HG03457 (cell line): ENCODE measurements around the gene AGXT.

Experiments used
- ATAC-seq: cut with Tn5 transposase; IDR thresholded peaks from one replicate; pipeline ENCODE4 v1.9.1; 2021; ENCODE audit warnings: moderate number of reproducible peaks; ENCODE audit not compliant: unreplicated experiment

The AGXT gene

DNA sequence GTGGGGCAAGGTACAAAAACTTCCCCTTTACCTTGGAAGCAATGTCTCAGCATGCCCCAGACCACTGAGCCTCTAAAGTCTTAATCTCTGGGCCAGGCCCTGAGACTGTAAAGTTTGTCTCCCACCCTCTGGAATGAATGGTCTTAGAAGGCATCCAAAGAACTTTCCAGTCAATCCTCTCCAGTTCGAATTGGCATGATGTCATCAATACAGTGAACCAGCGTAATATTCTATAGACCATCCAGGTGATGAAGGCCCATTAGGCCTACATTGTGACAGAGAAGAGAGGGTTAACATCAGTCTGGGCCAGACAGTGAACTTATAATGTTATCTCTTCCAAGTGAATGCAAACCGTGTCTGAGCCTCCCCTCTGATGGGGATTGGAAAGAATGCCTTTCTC, 16.1 kb downstream of the AGXT start:
- no peak for ATAC-seq

DNA sequence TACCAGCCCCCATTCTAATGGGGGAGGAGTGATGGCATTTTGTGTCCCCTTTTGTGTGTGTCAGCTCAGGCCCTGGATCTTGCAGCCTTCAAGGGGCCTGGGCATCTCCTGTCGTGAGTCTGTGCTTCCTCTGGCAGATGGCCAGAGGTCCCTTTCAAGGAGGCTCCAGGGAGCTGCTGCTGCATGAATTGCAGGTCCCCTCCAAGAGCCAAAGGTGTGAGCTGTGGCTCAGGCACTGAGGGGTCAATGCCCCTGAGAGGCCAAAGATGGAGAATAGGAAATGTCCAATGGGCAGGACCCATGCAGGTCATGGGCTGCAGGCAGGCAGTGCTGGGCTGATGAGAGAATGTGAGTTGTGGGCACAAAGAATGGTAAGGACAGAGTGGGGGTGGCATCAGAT, 16.9 kb downstream of the AGXT start:
- ATAC-seq, result no peak

- no peak for ATAC-seq
Measured at GRCh38 chr2:240886023-240886565, 17.5 kb downstream of the AGXT start.

GRCh38 chr2:240886678-240887609, 18.3 kb downstream of the AGXT start:
- no peak for ATAC-seq

DNA sequence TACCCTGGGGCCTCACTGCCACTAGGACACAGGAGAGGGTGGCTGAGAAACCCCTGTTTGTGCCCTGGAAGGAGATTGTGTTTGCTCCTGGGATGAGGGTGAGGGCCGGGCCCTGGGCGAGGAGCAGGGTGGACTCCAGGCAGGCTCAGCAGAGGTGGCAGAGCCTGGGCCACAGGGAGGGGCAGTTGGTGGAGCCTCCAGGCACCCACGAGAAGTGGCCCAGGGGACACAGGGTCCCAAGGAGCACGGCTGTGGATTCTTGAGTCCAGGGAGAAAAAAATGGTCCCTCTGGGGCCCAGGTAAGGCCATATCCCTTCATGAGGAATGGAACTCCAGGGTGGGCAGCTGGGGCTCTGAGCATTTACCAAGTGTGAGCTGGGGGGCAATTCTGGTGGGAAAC, 19.0 kb downstream of the AGXT start:
- no peak for ATAC-seq

GRCh38 chr2:240888130-240888889, 19.7 kb downstream of the AGXT start:
- no peak for ATAC-seq

DNA sequence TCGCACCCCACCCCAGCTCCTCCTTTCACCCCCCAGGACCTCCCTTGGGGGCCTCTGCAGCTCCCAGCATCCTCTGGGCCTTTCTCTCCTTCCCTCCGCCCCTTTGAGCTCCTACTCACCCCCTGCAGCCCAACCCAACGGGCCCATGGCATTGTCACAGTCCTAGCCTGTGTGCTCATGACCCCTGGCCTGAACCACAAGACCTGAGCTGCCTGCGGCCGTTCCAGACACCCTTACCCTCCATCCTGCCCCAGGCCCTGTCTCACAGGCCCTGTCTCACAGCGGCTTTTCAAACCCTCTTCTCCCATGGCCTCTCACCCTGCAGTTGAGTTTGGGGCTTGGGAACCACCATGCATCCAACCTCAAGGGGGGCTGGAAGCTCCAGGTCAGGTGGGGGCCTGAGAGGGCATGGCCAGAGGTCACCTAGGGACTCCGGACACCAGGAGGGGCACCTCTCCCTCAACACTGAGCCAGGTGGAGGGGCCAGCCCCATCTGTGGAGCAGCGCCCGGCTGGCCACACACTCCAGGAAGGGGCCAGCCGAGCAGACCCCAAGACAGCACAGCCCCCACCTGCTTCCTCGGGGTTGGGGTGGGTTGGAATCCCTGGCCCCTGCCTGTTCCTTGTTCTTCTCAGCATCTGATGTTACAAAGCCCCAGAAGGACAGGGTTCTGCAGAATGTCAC, 20.4 kb downstream of the AGXT start:
- no peak for ATAC-seq

DNA sequence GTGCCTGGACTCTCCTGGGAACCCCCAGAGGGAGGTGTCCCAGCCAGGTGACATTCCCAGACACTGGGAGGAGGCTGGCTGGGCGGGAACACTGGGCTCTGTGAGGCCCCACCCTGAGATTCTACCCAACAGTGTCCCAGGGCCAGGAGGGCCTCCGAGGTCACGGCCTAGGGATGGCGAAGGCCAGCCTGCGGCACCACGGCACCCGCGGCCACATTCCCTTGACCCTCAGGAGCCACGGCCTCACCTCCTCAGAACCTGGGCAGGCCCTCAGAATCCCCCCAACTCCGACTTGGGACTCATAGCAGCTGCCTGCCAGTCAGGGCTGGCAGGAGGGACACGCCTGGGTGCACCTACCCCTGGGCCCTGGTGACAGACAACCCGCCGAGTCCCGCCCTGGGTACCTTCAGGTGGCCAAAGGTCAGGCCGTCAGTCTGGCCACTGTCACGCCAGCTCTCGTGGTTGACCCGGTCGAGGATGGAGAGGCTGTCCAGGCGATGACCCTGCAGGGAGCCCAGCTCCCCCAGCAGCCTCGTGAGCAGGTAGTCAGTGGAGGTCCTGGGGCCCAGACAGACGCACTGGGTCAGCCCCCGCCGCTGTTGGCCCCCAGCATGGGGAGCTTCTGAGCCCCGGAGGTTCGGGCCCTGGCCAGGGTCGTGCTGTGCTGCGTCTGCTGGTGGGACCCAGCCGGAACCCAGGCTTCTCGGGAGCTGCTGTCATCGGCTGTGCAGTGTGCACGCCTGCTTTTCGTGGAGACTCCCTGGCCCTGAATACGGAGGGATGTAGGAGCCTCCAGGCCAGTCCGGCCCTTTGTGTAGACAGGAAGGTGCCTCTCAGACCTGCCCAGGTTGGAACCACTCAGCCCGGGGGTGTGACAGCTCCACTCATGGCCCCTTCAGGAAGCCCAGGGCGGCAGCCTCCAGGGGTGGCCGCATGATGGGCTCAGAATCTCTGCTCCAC, 21.3 kb downstream of the AGXT start:
- no peak for ATAC-seq

- ATAC-seq, result no peak
Measured at GRCh38 chr2:240890691-240891090, 22.1 kb downstream of the AGXT start.

GRCh38 chr2:240891492-240892340, 23.1 kb downstream of the AGXT start:
- no peak for ATAC-seq

- no peak for ATAC-seq
Measured at GRCh38 chr2:240892356-240892755, 23.7 kb downstream of the AGXT start.

DNA sequence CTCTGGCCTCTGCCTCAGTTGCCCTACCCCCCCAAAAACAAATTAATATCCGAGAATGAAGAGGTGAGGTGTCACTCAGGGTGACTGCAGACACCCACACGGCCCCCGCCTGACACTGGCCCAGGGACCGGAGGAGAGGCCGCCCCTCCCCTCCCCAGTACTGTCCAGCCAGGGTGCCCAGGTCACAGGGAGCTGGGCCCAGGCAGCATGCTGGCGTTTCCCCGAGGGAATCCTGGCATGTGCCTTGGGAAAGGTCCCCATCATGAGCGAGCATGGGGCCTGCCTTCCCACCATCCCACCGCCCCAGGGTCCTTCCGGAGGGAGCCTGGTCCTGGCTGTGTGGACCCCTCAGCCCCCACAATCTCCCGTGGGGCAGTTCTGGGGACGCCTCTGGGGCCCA, 24.3 kb downstream of the AGXT start:
- no peak for ATAC-seq

GRCh38 chr2:240893363-240893844, 24.8 kb downstream of the AGXT start:
- ATAC-seq, result no peak

DNA sequence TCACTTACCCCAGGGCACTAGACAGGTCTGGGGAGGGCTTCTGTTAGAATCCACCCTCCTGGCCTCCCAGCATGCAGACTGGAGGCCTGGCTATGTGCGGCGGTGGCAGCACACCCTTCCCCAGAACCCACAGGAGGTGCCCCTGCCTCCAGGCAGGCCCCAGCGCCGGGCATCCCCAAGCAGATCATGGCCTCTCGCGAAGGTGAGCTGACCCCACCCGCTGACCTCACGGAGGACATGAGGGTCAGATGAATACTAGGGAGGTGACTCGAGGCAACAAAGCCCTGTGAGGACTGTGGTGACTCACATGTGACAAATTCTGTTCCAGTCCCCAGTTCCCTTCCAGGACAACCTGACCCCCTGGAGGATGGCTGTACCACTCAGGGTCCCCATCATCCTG, 25.4 kb downstream of the AGXT start:
- no peak for ATAC-seq

- no peak for ATAC-seq
Measured at GRCh38 chr2:240894836-240895558, 26.4 kb downstream of the AGXT start.

- ATAC-seq, result no peak
Measured at GRCh38 chr2:240895656-240896388, 27.2 kb downstream of the AGXT start, which contains the start of gene MAB21L4. MAB21L4 (minus strand) TSS chr2:240896156; CDS start chr2:240895997, 159 bp downstream.

- ATAC-seq, result no peak
Measured at GRCh38 chr2:240896394-240896793, 27.8 kb downstream of the AGXT start.
